Fibroblast of lung (primary cell): ENCODE data around the gene HOXC12.

ENCODE experiments used
- CTCF ChIP-seq, 2 donors: IDR thresholded peaks in 1 of 2; conservative IDR thresholded peaks in 1 of 2; 1 replicate in 1 of 2; 2 replicates in 1 of 2; pipeline ENCODE4 v1.5.1; 2011 to 2012; ENCODE audit warnings: low read length in 2 of 2, control low read depth in 1 of 2, inconsistent platforms in 1 of 2, low read depth in 1 of 2, mild to moderate bottlenecking in 1 of 2
- EZH2 ChIP-seq: IDR thresholded peaks from 2 replicates; pipeline ENCODE4 v1.5.1; 2012; ENCODE audit warnings: low read length, control low read depth, mild to moderate bottlenecking; ENCODE audit errors: missing control alignments

GRCh38 chr12:54005853-54006558, 51.3 kb downstream of the HOXC12 start:
- TF ChIP-seq CTCF (conservative IDR thresholded peaks at IDR 0.05 in 1 of 2, IDR thresholded peaks at IDR 0.05 in 1 of 2; ENCODE audit: low read depth in 1 of 2, low read length in 2 of 2) (peak; percentile 73 to 78), EZH2 (peak; percentile 0)
